CD4-positive, alpha-beta T cell treated with Interleukin-15 for 4 hours (primary cell): Measurements from ENCODE around the gene MRPL58.
A peak's percentile ranks its signal among the peaks of the same experiment; 100 is the strongest.

Experiments used
- DNase-seq: peaks from one replicate; pipeline ENCODE4 v3.0.0-alpha.2; 2020; ENCODE audit warnings: low spot score

The MRPL58 gene

GRCh38 chr17:75046407-75047289 lies 34.2 kb downstream of the MRPL58 start, which contains the start of the genes ATP5PD and KCTD2:
Gene ATP5PD (minus strand): TSS chr17:75046969. CDS start chr17:75042650, 4,319 bp downstream.
Gene KCTD2 (plus strand): TSS chr17:75047225. CDS start chr17:75047251, 26 bp downstream.
- DNase-seq = peak; percentile 96

DNA sequence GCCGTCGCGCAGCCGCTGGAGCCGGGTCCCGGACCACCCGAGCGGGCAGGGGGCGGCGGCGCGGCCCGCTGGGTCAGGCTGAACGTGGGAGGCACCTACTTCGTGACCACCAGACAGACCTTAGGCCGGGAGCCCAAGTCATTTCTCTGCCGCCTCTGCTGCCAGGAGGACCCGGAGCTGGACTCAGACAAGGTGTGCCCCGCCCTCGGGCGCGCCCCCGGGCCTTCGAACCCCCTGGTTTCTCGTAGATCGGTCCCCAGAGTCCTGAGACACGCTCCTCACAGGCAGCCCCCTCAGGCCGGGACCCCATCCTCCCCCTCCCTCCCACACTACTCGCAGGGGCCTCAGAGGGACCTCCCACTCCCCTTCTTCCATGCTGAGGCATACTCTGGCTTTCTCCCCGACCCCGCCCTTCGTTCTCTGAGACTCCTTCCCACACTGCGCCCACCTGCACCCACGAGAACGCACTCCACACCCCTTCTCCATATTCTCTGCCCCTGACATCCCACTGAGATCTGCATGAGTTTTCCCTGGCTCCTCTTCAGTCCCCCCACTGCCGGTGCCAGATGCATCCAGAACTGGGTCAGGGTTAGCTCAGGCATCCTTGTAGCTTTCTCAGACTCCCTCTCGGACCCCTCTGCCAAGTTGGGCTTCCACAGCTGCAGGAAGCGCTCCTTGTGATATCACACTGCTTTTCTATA lies 35.1 kb downstream of the MRPL58 start:
- no peak for DNase-seq

- DNase-seq = no peak
Measured at GRCh38 chr17:75048249-75048878, 35.9 kb downstream of the MRPL58 start.

- DNase-seq = no peak
Measured at GRCh38 chr17:75049057-75049456, 36.6 kb downstream of the MRPL58 start.

GRCh38 chr17:75049706-75050105 lies 37.2 kb downstream of the MRPL58 start:
- DNase-seq = no peak

- DNase-seq = no peak
Measured at GRCh38 chr17:75051941-75052340, 39.5 kb downstream of the MRPL58 start.

DNA sequence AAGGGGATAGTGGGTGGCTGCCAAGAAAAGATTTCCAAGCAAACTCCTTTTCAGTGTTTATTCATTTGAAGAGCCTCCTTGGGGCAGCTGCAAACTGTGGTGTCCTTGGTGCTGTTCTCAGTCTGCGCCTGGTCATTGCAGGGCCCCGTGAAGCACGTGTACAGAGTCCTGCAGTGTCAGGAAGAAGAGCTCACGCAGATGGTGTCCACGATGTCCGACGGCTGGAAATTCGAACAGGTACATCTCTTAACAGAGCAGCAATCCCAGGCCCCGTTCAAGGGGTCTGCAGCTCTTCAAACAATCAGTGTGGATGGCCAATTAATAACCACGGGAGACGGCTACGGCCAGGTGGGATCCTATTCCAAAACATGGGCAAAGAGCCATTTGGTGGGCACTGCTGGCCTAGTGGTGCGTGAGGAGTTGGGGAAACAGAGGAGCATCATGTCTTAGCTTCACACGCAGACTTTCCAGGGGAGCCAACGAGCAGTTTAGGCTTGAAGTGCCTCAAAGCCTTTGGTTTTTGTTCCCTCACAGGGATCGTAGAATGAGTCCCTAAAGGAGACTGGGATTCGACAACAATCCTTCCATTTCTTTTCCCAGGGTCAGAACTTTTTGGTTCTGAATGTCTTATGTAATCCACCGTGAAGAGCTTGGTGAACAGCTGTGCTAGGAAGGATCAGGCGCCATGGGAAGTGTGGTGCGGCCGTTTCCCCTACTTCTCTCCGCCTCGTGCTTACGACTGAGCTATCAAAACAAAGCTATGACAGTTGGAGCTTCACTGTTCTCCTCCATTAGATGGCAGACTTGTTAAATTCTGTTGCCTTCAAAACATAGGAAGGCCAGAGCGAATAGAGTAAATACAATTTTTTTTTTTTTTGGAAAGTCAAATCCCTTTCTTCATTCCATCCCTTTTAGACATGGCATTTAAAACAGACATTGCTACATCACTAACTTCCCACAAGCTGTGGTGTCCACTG lies 47.2 kb downstream of the MRPL58 start:
- no peak for DNase-seq

GRCh38 chr17:75060434-75061054 lies 48.1 kb downstream of the MRPL58 start:
- no peak for DNase-seq

DNA sequence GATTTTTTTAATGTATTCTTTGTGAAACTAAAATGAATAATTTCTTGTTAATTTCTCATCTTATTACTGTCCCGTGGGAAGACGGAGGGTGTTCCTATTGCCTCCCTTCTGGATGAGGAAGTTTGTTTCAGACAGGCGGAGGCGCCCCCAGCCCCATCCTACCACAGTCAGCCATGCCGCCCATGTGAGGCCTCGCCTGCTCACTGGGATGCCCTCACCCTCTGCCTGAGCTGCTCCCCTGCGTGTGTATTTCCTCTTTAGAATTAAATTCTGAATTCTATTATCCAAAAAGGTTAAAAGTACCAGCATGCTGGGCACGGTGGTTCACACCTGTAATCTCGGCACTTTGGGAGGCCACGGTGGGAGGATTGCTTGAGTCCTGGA lies 48.6 kb downstream of the MRPL58 start:
- no peak for DNase-seq

DNA sequence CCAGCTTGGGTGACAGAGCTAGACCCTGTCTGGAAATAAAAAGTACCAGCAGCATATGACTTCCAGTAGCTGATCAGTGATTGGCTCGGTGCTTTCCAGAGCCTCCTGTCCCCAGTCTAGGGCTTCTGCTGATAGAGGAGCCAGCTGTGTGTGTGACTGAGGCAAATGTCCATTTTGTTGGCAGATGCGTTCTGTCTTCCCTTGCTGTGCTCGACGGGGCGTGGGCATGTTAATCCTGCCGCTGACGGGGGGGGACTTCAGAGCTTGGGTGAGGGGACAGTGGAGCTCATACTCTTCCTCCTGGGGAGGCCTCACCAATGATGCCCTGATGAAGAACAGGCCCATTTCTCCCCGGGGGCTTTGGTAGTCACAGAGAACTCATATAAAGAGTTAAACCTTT lies 49.1 kb downstream of the MRPL58 start:
- DNase-seq = no peak

DNA sequence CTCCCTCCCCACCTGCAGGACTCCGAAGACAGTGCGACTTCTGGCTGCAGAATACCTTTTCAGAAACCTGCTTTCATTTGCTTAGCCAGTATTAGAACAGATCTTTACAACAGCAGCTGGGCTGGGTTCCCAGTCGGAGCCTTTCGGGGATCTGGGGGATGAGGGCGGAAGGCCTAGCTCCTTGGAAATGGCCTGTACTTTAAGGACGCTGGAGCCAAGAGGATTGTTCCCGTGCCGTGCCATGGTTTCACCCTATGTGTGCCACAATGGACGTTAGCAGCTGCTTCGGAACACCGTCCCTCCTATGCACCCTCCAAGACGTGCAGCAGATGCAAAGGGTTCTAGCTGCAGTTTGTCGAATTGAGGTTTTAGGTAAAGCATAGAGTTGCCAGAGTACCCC lies 50.7 kb downstream of the MRPL58 start:
- no peak for DNase-seq

GRCh38 chr17:75063626-75064025 lies 51.2 kb downstream of the MRPL58 start:
- DNase-seq = no peak

GRCh38 chr17:75064040-75064439 lies 51.6 kb downstream of the MRPL58 start:
- no peak for DNase-seq

DNA sequence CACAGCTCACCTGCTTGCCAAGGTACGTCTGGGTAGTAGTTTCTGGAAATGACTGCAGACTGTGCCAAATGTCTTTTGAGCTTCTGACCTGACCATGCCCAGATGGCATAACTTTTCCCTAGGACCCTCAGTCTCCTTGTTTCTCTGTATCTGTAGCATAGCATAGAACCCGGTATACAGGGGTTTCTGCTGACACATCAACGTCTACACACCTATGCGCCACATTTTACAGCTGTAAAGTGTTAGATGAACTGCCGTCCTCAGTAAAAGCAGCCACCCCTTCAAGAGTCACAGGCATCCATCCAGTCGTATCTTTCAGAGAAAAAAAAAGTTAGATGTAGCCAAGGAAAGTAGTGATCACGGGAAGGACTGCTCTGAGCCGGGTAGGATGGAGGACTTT lies 52.0 kb downstream of the MRPL58 start:
- no peak for DNase-seq

GRCh38 chr17:75064867-75065561 lies 52.5 kb downstream of the MRPL58 start:
- no peak for DNase-seq

DNA sequence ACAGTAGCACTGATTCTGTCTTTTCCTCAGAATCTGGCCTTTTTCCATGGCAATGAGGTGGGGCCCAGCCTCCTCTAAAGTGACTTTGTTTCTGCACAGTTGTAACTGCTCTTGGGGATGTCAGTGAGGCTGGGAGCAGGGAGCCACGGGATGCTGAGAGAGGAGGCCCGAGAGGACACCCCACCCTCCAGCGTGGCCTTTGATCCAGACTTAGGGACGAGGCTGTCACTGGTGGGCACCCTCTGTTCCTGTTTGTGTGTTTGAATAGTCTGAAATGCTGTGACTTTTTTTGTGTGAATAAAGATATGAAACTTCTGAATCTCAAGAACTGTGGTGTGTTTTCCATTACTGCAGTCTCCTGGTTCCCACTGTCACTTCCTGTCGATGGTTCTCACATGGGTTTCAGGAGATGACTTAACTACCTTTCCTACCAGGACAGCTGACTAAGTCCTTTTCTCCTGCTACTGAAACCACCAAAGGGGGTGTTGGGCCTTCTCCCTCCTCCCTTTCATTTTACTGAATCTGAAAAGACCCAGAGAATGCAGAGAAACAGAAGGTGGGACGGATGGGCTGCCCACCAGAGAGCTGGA lies 53.2 kb downstream of the MRPL58 start:
- DNase-seq = no peak

- peak; percentile 25 for DNase-seq
Measured at GRCh38 chr17:75067856-75068255, 55.4 kb downstream of the MRPL58 start.

- DNase-seq = no peak
Measured at GRCh38 chr17:75068750-75069149, 56.3 kb downstream of the MRPL58 start.

DNA sequence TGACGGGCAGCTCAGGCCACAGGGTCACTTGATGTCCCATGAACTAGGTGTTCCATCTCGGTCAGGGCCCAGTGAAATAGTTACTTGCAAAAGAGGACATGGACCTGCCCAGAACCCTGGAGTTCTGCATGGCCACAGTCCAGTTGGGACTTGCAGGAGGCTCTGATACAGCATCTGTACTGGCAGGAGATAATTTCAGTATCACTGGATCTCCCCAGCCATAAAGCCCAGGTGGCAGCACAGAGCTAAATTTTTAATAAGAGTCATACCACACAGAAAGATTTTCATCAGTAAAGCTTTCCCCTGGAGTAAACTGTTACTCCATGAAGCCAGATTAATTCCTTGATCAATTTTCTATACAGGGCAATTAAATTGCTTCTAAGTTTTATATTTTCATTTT lies 57.3 kb downstream of the MRPL58 start:
- no peak for DNase-seq
